ENCODE measurements around the gene NEB.

- TF ChIP-seq TAF1 (IDR thresholded peaks at IDR 0.05; ENCODE audit: low read depth) (no peak), TEAD4 (IDR thresholded peaks at IDR 0.05) (no peak), CEBPB (IDR thresholded peaks at IDR 0.05) (no peak), RAD21 (IDR thresholded peaks at IDR 0.05; ENCODE audit: low read depth) (no peak), EP300 (IDR thresholded peaks at IDR 0.05; ENCODE audit: borderline replicate concordance) (no peak), USF1 (IDR thresholded peaks at IDR 0.05) (no peak)
Measured at GRCh38 chr2:151665959-151666358, 68.3 kb downstream of the NEB start.

Data from Ishikawa (cell line).